Measurements from ENCODE around the gene COL6A1. TPM values are rescaled to one million over a fixed set of nuclear protein-coding genes. Genes with fewer than 3 reads are reported as not detected.

Gene COL6A1
- total RNA-seq, 1 experiment from 2014 or later = 17.8 TPM

DNA sequence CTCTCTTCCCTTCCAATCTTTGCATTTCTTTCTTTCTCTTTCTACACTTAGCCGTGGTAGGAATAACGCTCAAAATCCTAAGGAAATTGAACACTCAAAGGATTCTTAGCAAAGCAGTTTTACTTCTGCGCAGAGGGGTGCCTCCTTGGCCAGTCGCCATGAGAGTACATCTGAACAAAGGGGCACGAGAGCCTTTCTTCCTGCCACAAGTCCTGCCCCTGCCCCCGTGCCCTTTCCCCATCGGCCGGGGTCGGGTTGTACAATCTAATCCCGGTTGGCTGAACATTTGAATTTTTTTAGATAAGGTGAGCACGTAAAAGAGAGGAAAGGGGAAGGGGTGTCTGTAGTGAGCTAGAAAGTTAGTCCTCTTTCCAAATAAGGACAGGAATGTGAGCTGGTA is 28.6 kb upstream of the COL6A1 start:
- Mint-ChIP-seq H3K9me3 (ENCODE audit: low read depth, unreplicated experiment) (no peaks in the 10 kb centered on the region), H3K27ac (ENCODE audit: unreplicated experiment) (no peak overlapping the region), H3K27me3 (ENCODE audit: unreplicated experiment) (peaks cover 77% of the 10 kb centered on the region), H3K4me1 (ENCODE audit: low read depth, unreplicated experiment) (no peaks in the 10 kb centered on the region), H3K36me3 (ENCODE audit: insufficient read depth, unreplicated experiment) (no peaks in the 10 kb centered on the region), H3K4me3 (ENCODE audit: low read depth, unreplicated experiment) (no peak overlapping the region)
- CTCF ChIA-PET = no interaction called here
- intact Hi-C loops (cut with micrococcal nuclease; ENCODE audit: unreplicated experiment) = no loop called here
- TF ChIP-seq, protein P1, sequence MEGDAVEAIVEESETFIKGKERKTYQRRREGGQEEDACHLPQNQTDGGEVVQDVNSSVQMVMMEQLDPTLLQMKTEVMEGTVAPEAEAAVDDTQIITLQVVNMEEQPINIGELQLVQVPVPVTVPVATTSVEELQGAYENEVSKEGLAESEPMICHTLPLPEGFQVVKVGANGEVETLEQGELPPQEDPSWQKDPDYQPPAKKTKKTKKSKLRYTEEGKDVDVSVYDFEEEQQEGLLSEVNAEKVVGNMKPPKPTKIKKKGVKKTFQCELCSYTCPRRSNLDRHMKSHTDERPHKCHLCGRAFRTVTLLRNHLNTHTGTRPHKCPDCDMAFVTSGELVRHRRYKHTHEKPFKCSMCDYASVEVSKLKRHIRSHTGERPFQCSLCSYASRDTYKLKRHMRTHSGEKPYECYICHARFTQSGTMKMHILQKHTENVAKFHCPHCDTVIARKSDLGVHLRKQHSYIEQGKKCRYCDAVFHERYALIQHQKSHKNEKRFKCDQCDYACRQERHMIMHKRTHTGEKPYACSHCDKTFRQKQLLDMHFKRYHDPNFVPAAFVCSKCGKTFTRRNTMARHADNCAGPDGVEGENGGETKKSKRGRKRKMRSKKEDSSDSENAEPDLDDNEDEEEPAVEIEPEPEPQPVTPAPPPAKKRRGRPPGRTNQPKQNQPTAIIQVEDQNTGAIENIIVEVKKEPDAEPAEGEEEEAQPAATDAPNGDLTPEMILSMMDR (IDR thresholded peaks at IDR 0.05; ENCODE audit: unreplicated experiment) = no peak
- DNase-seq = no peak
- no TSS peak for BruUV-seq (replicated peaks)

DNA sequence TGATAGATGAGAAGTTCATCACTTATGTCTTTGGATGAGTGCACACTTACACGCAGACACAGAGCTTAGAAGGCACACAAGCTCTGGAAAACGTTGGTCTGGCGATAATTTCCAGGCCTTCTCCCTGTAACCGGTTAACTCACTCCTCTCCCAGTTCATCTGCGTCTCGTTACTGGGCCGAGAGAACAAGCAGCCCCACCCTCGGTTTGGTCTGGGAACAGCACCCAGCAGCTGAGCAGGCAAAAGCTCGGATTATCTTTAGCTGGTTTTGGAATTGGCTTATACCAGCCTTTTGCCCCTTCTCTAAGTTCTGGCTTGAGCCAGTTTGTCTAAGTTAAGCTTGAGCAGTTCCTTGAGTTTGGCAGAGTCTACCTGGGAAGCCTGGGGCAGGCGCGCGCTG is 27.3 kb upstream of the COL6A1 start:
- H3K9me3 Mint-ChIP-seq (ENCODE audit: low read depth, unreplicated experiment) = no peaks in the 10 kb centered on the region
- no peak for DNase-seq
- no peak overlapping the region for H3K4me3 Mint-ChIP-seq (ENCODE audit: low read depth, unreplicated experiment)
- TF ChIP-seq, protein P1 (IDR thresholded peaks at IDR 0.05; ENCODE audit: unreplicated experiment) = no peak
- no peaks in the 10 kb centered on the region for H3K36me3 Mint-ChIP-seq (ENCODE audit: insufficient read depth, unreplicated experiment)
- CTCF ChIA-PET = no interaction called here
- H3K27me3 Mint-ChIP-seq (ENCODE audit: unreplicated experiment) = peaks cover 77% of the 10 kb centered on the region
- BruUV-seq (replicated peaks) = no TSS peak
- no peak overlapping the region for H3K27ac Mint-ChIP-seq (ENCODE audit: unreplicated experiment)
- intact Hi-C loops (cut with micrococcal nuclease; ENCODE audit: unreplicated experiment) = no loop called here
- no peaks in the 10 kb centered on the region for H3K4me1 Mint-ChIP-seq (ENCODE audit: low read depth, unreplicated experiment)

DNA sequence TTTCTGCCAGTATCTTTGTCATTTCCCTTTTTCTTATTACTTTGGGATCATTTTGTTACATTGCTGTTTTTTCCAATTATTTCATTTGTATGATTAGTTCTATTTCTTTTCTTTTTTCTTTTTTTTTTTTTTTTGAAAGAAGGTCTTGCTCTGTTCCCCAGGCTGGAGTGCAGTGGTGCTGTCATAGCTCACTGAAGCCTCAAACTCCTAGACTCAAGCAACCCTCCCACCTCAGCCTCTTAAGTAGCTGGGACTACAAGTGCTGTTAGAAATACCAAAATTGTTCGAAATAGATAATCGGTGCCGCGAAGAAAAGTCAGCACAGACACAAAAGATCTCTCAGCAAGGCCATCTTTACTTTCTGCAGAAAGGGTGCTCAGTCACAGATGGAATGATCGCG is 26.6 kb upstream of the COL6A1 start:
- no TSS peak for BruUV-seq (replicated peaks)
- TF ChIP-seq, protein P1 (IDR thresholded peaks at IDR 0.05; ENCODE audit: unreplicated experiment) = no peak
- DNase-seq = no peak
- no peaks in the 10 kb centered on the region for H3K36me3 Mint-ChIP-seq (ENCODE audit: insufficient read depth, unreplicated experiment)
- intact Hi-C loops (cut with micrococcal nuclease; ENCODE audit: unreplicated experiment) = no loop called here
- no peak overlapping the region for H3K4me3 Mint-ChIP-seq (ENCODE audit: low read depth, unreplicated experiment)
- H3K27me3 Mint-ChIP-seq (ENCODE audit: unreplicated experiment) = peaks cover 82% of the 10 kb centered on the region
- H3K4me1 Mint-ChIP-seq (ENCODE audit: low read depth, unreplicated experiment) = no peaks in the 10 kb centered on the region
- no peaks in the 10 kb centered on the region for H3K9me3 Mint-ChIP-seq (ENCODE audit: low read depth, unreplicated experiment)
- CTCF ChIA-PET = no interaction called here
- no peak overlapping the region for H3K27ac Mint-ChIP-seq (ENCODE audit: unreplicated experiment)

DNA sequence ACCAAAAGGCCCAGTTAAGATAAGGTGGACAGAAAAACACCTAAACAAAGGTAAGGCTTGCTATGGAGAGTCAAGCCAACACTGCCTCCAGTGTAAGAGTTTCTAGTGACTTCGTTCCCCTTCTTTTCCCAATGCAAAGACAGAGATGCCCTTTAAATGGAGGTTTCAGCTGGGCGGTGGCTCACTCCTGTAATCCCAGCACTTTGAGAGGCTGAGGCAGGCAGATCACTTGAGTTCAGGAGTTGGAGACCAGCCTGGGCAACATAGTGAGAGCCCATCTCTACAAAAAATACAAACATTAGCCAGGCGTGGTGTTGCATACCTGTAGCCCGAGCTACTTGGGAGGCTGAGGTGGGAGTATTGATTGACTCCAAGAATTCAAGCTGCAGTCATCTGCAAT is 24.0 kb upstream of the COL6A1 start:
- H3K4me1 Mint-ChIP-seq (ENCODE audit: low read depth, unreplicated experiment) = no peaks in the 10 kb centered on the region
- no peak overlapping the region for H3K4me3 Mint-ChIP-seq (ENCODE audit: low read depth, unreplicated experiment)
- no peaks in the 10 kb centered on the region for H3K36me3 Mint-ChIP-seq (ENCODE audit: insufficient read depth, unreplicated experiment)
- intact Hi-C loops (cut with micrococcal nuclease; ENCODE audit: unreplicated experiment) = no loop called here
- DNase-seq = no peak
- BruUV-seq (replicated peaks) = no TSS peak
- TF ChIP-seq, protein P1 (IDR thresholded peaks at IDR 0.05; ENCODE audit: unreplicated experiment) = no peak
- no peaks in the 10 kb centered on the region for H3K9me3 Mint-ChIP-seq (ENCODE audit: low read depth, unreplicated experiment)
- H3K27ac Mint-ChIP-seq (ENCODE audit: unreplicated experiment) = no peak overlapping the region
- H3K27me3 Mint-ChIP-seq (ENCODE audit: unreplicated experiment) = peaks cover 84% of the 10 kb centered on the region
- CTCF ChIA-PET = no interaction called here
